ENCODE data around the gene ST3GAL4.

ST3GAL4 gene

GRCh38 chr11:126403658-126404057 lies 48.2 kb downstream of the ST3GAL4 start:
- H3K36me3 ChIP-seq (ENCODE audit: control insufficient read depth in 4 of 4, insufficient read depth in 4 of 4, low read length in 3 of 4): peaks cover 0 to 66% (median 26%) of the 10 kb centered on the region in 4 experiments
- H3K27ac ChIP-seq (ENCODE audit: insufficient read depth in 1 of 2, low read depth in 1 of 2, low read length in 2 of 2, poor library complexity in 1 of 2, severe bottlenecking in 2 of 2): no peak overlapping the region
- H3K9me3 ChIP-seq (ENCODE audit: control extremely low read depth in 1 of 5, control insufficient read depth in 4 of 5, insufficient read depth in 2 of 5, low read depth in 1 of 5, low read length in 4 of 5): peaks cover 0 to 8% (median 2%) of the 10 kb centered on the region in 5 experiments
- no peaks in the 10 kb centered on the region for H3K27me3 ChIP-seq (replicated peaks in 2 of 5; ENCODE audit: control insufficient read depth in 4 of 5, insufficient read depth in 5 of 5, low read length in 4 of 5)
- WGBS (ENCODE audit: insufficient coverage): 95% methylated on average over 8 of the region's 8 CpGs
- no peak overlapping the region for H3K4me3 ChIP-seq (ENCODE audit: control insufficient read depth in 1 of 7, extremely low read depth in 1 of 7, insufficient read depth in 4 of 7, low read depth in 2 of 7, low read length in 6 of 7)
- no peak for DNase-seq
- ChIA-PET CTCF (interaction anchor here (0.7 to 1.6 kb wide), 5 partner anchors 11 to 93 kb away, joined by 3 to 6 read pairs (median 3); no protein-coding TSS in a partner anchor), POLR2A (no interaction called here)
- H3K4me1 ChIP-seq (ENCODE audit: control extremely low read depth in 1 of 4, control insufficient read depth in 4 of 4, insufficient read depth in 4 of 4, low read length in 3 of 4): peaks cover 0 to 23% (median 7%) of the 10 kb centered on the region in 4 experiments

- CTCF ChIA-PET: interaction anchor here (1.0 kb wide), 1 partner anchor 16 kb away, joined by 3 read pairs; no protein-coding TSS in a partner anchor
- DNase-seq: no peak
- Histone ChIP-seq H3K4me1 (ENCODE audit: control extremely low read depth in 1 of 4, control insufficient read depth in 4 of 4, insufficient read depth in 4 of 4, low read length in 3 of 4) (peaks cover 0 to 23% (median 7%) of the 10 kb centered on the region in 4 experiments), H3K27ac (ENCODE audit: insufficient read depth in 1 of 2, low read depth in 1 of 2, low read length in 2 of 2, poor library complexity in 1 of 2, severe bottlenecking in 2 of 2) (no peak overlapping the region), H3K9me3 (ENCODE audit: control extremely low read depth in 1 of 5, control insufficient read depth in 4 of 5, insufficient read depth in 2 of 5, low read depth in 1 of 5, low read length in 4 of 5) (peaks cover 0 to 8% (median 2%) of the 10 kb centered on the region in 5 experiments), H3K4me3 (ENCODE audit: control insufficient read depth in 1 of 7, extremely low read depth in 1 of 7, insufficient read depth in 4 of 7, low read depth in 2 of 7, low read length in 6 of 7) (no peak overlapping the region), H3K36me3 (ENCODE audit: control insufficient read depth in 4 of 4, insufficient read depth in 4 of 4, low read length in 3 of 4) (peaks cover under 1 to 73% (median 30%) of the 10 kb centered on the region in 4 experiments), H3K27me3 (replicated peaks in 2 of 5; ENCODE audit: control insufficient read depth in 4 of 5, insufficient read depth in 5 of 5, low read length in 4 of 5) (no peaks in the 10 kb centered on the region)
- POLR2A ChIA-PET: no interaction called here
- WGBS (ENCODE audit: insufficient coverage): 98% methylated on average over 4 of the region's 5 CpGs
These were observed 48.9 kb downstream of the ST3GAL4 start for GRCh38 chr11:126404367-126404766.

- H3K27me3 ChIP-seq (replicated peaks in 2 of 5; ENCODE audit: control insufficient read depth in 4 of 5, insufficient read depth in 5 of 5, low read length in 4 of 5): no peaks in the 10 kb centered on the region
- H3K4me1 ChIP-seq (ENCODE audit: control extremely low read depth in 1 of 4, control insufficient read depth in 4 of 4, insufficient read depth in 4 of 4, low read length in 3 of 4): peaks cover 0 to 19% (median 6%) of the 10 kb centered on the region in 4 experiments
- WGBS (ENCODE audit: insufficient coverage): 100% methylated on average over 2 of the region's 3 CpGs
- no peak for DNase-seq
- H3K27ac ChIP-seq (ENCODE audit: insufficient read depth in 1 of 2, low read depth in 1 of 2, low read length in 2 of 2, poor library complexity in 1 of 2, severe bottlenecking in 2 of 2): no peak overlapping the region
- H3K4me3 ChIP-seq (ENCODE audit: control insufficient read depth in 1 of 7, extremely low read depth in 1 of 7, insufficient read depth in 4 of 7, low read depth in 2 of 7, low read length in 6 of 7): no peak overlapping the region
- CTCF ChIA-PET: interaction anchor here (0.5 kb wide), 1 partner anchor 28 kb away, joined by 3 read pairs; no protein-coding TSS in a partner anchor
- peaks cover 0 to 2% (median 0%) of the 10 kb centered on the region in 5 experiments for H3K9me3 ChIP-seq (ENCODE audit: control extremely low read depth in 1 of 5, control insufficient read depth in 4 of 5, insufficient read depth in 2 of 5, low read depth in 1 of 5, low read length in 4 of 5)
- H3K36me3 ChIP-seq (ENCODE audit: control insufficient read depth in 4 of 4, insufficient read depth in 4 of 4, low read length in 3 of 4): peaks cover 3 to 77% (median 35%) of the 10 kb centered on the region in 4 experiments
- POLR2A ChIA-PET: no interaction called here
These were observed 49.9 kb downstream of the ST3GAL4 start for GRCh38 chr11:126405374-126405773.

GRCh38 chr11:126405906-126406305 lies 50.4 kb downstream of the ST3GAL4 start:
- CTCF ChIA-PET: interaction anchor here (1.8 kb wide), 1 partner anchor 10 kb away, joined by 8 read pairs; no protein-coding TSS in a partner anchor

DNA sequence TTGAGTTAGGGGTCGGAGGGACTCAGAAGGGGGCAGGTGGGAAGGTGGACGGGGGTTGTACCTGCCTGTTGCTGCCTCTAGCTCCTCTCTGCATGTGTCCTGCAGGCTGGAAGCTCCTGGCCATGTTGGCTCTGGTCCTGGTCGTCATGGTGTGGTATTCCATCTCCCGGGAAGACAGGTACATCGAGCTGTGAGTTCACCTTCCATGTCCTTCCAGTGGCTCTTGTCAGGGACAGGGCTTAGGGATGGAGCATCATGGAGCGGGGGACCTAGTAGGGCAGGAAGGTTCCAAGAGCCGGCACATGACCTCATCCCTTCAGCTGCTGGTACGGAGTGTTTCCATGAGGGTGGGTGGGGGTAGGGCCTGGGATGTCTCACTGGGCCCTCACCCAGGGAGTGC lies 50.9 kb downstream of the ST3GAL4 start:
- H3K4me1 ChIP-seq (ENCODE audit: control extremely low read depth in 1 of 4, control insufficient read depth in 4 of 4, insufficient read depth in 4 of 4, low read length in 3 of 4): peaks cover 0 to 10% (median 5%) of the 10 kb centered on the region in 4 experiments
- H3K36me3 ChIP-seq (ENCODE audit: control insufficient read depth in 4 of 4, insufficient read depth in 4 of 4, low read length in 3 of 4): peaks cover 3 to 87% (median 39%) of the 10 kb centered on the region in 4 experiments
- POLR2A ChIA-PET: no interaction called here
- H3K9me3 ChIP-seq (ENCODE audit: control extremely low read depth in 1 of 5, control insufficient read depth in 4 of 5, insufficient read depth in 2 of 5, low read depth in 1 of 5, low read length in 4 of 5): no peaks in the 10 kb centered on the region
- CTCF ChIA-PET: interaction anchor here (0.9 to 1.8 kb wide), 3 partner anchors 9 to 102 kb away, joined by 3 to 8 read pairs (median 3); partner anchors contain the start of gene DCPS
- H3K27me3 ChIP-seq (replicated peaks in 2 of 5; ENCODE audit: control insufficient read depth in 4 of 5, insufficient read depth in 5 of 5, low read length in 4 of 5): no peaks in the 10 kb centered on the region
- no peak overlapping the region for H3K4me3 ChIP-seq (ENCODE audit: control insufficient read depth in 1 of 7, extremely low read depth in 1 of 7, insufficient read depth in 4 of 7, low read depth in 2 of 7, low read length in 6 of 7)
- no peak overlapping the region for H3K27ac ChIP-seq (ENCODE audit: insufficient read depth in 1 of 2, low read depth in 1 of 2, low read length in 2 of 2, poor library complexity in 1 of 2, severe bottlenecking in 2 of 2)
- DNase-seq: no peak
- WGBS (ENCODE audit: insufficient coverage): 100% methylated on average over 4 of the region's 8 CpGs

More at GRCh38 chr11:126405906-126406305, 50.4 kb downstream of the ST3GAL4 start:
- no peak for DNase-seq
- POLR2A ChIA-PET: no interaction called here
- H3K27me3 ChIP-seq (replicated peaks in 2 of 5; ENCODE audit: control insufficient read depth in 4 of 5, insufficient read depth in 5 of 5, low read length in 4 of 5): no peaks in the 10 kb centered on the region
- no peak overlapping the region for H3K27ac ChIP-seq (ENCODE audit: insufficient read depth in 1 of 2, low read depth in 1 of 2, low read length in 2 of 2, poor library complexity in 1 of 2, severe bottlenecking in 2 of 2)
- H3K36me3 ChIP-seq (ENCODE audit: control insufficient read depth in 4 of 4, insufficient read depth in 4 of 4, low read length in 3 of 4): peaks cover 3 to 82% (median 38%) of the 10 kb centered on the region in 4 experiments
- peaks cover 0 to 14% (median 5%) of the 10 kb centered on the region in 4 experiments for H3K4me1 ChIP-seq (ENCODE audit: control extremely low read depth in 1 of 4, control insufficient read depth in 4 of 4, insufficient read depth in 4 of 4, low read length in 3 of 4)
- H3K9me3 ChIP-seq (ENCODE audit: control extremely low read depth in 1 of 5, control insufficient read depth in 4 of 5, insufficient read depth in 2 of 5, low read depth in 1 of 5, low read length in 4 of 5): no peaks in the 10 kb centered on the region
- WGBS (ENCODE audit: insufficient coverage): 94% methylated on average over 6 of the region's 7 CpGs
- no peak overlapping the region for H3K4me3 ChIP-seq (ENCODE audit: control insufficient read depth in 1 of 7, extremely low read depth in 1 of 7, insufficient read depth in 4 of 7, low read depth in 2 of 7, low read length in 6 of 7)

GRCh38 chr11:126407101-126407521 lies 51.6 kb downstream of the ST3GAL4 start:
- no peak for DNase-seq
- H3K9me3 ChIP-seq (ENCODE audit: control extremely low read depth in 1 of 5, control insufficient read depth in 4 of 5, insufficient read depth in 2 of 5, low read depth in 1 of 5, low read length in 4 of 5): no peaks in the 10 kb centered on the region
- peaks cover 5 to 94% (median 44%) of the 10 kb centered on the region in 4 experiments for H3K36me3 ChIP-seq (ENCODE audit: control insufficient read depth in 4 of 4, insufficient read depth in 4 of 4, low read length in 3 of 4)
- H3K4me3 ChIP-seq (ENCODE audit: control insufficient read depth in 1 of 7, extremely low read depth in 1 of 7, insufficient read depth in 4 of 7, low read depth in 2 of 7, low read length in 6 of 7): no peak overlapping the region
- H3K27ac ChIP-seq (ENCODE audit: insufficient read depth in 1 of 2, low read depth in 1 of 2, low read length in 2 of 2, poor library complexity in 1 of 2, severe bottlenecking in 2 of 2): no peak overlapping the region
- H3K4me1 ChIP-seq (ENCODE audit: control extremely low read depth in 1 of 4, control insufficient read depth in 4 of 4, insufficient read depth in 4 of 4, low read length in 3 of 4): peaks cover 0 to 6% (median 1%) of the 10 kb centered on the region in 4 experiments
- WGBS (ENCODE audit: insufficient coverage): 85% methylated on average over 11 of the region's 12 CpGs
- ChIA-PET POLR2A (no interaction called here), CTCF (interaction anchor here (0.9 to 1.8 kb wide), 3 partner anchors 9 to 103 kb away, joined by 3 to 8 read pairs (median 3); partner anchors contain the start of gene DCPS)
- no peaks in the 10 kb centered on the region for H3K27me3 ChIP-seq (replicated peaks in 2 of 5; ENCODE audit: control insufficient read depth in 4 of 5, insufficient read depth in 5 of 5, low read length in 4 of 5)

- no peak overlapping the region for H3K4me3 ChIP-seq (ENCODE audit: control insufficient read depth in 1 of 7, extremely low read depth in 1 of 7, insufficient read depth in 4 of 7, low read depth in 2 of 7, low read length in 6 of 7)
- peaks cover 5 to 95% (median 49%) of the 10 kb centered on the region in 4 experiments for H3K36me3 ChIP-seq (ENCODE audit: control insufficient read depth in 4 of 4, insufficient read depth in 4 of 4, low read length in 3 of 4)
- DNase-seq: no peak
- peaks cover 0 to 2% (median 1%) of the 10 kb centered on the region in 4 experiments for H3K4me1 ChIP-seq (ENCODE audit: control extremely low read depth in 1 of 4, control insufficient read depth in 4 of 4, insufficient read depth in 4 of 4, low read length in 3 of 4)
- 96% methylated on average over 9 of the region's 15 CpGs for WGBS (ENCODE audit: insufficient coverage)
- ChIA-PET CTCF (interaction anchor here (1.1 to 1.8 kb wide), 2 partner anchors 8 to 97 kb away, joined by 3 to 8 read pairs; no protein-coding TSS in a partner anchor), POLR2A (no interaction called here)
- H3K27me3 ChIP-seq (replicated peaks in 2 of 5; ENCODE audit: control insufficient read depth in 4 of 5, insufficient read depth in 5 of 5, low read length in 4 of 5): no peaks in the 10 kb centered on the region
- H3K27ac ChIP-seq (ENCODE audit: insufficient read depth in 1 of 2, low read depth in 1 of 2, low read length in 2 of 2, poor library complexity in 1 of 2, severe bottlenecking in 2 of 2): no peak overlapping the region
- no peaks in the 10 kb centered on the region for H3K9me3 ChIP-seq (ENCODE audit: control extremely low read depth in 1 of 5, control insufficient read depth in 4 of 5, insufficient read depth in 2 of 5, low read depth in 1 of 5, low read length in 4 of 5)
These were observed 52.3 kb downstream of the ST3GAL4 start for GRCh38 chr11:126407682-126408288.
